ENCODE results near the gene POLD1. TPM values are rescaled to one million over a fixed set of nuclear protein-coding genes. Genes with fewer than 3 reads are reported as not detected.
"Not testable (repeated sequence)": the region's sequence is repeated elsewhere in the genome, so short reads cannot be mapped to it uniquely, and the experiment has no call there.

The POLD1 gene
- total RNA-seq (2021; fragmentation: NEBNext Ultra II Directional; extraction: Animal tissue kit (Norgen Biotek cat#: 25700)): 10 to 100 TPM; 21.7 to 37.8 (median 33.7) TPM
- long read RNA-seq, partial matches to known transcripts: 3 of 10 reads
- long read RNA-seq, other reads (novel, unspliced or antisense): 3 of 10 reads

DNA sequence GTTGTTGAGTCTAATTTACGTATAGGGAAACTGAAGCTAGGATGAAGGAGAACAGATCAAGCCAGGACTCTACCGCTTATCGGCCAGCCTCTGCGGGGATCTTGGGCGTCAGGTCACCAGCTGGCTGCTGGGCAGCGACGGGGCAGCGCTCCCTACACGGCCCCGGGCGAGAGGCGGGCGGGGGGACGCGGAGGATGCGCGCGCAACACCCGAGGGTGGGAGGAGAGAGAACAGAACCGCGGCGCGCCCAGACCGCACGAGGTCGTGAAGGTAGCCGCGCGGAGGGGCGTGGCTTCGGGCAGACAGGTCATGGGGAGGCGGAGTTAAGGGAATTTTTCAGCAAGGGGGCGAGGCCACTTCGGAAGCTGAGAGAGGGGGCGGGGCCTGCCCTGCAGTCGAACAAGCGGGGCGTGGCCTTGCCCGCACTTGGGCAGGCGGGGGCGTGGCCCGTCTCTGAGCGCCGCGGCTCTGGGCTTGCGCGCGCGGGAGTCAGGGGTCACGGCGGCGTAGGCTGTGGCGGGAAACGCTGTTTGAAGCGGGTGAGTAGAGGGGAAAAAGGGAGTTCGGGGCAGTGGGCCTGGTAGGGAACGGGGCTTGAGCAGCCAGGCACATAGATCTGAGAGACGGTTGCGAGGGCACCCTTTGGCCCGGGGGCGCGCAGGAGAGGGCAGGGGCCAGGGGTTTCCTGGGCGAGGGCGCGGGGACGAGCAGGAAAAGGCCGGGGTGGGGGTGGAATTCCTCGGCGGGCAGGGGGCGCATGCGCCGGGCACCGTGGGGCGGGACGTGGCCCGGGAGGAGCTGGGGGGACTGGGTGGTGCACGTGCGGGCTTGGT, at the start of gene POLD1:
Gene POLD1, plus strand, starts transcription at position 496 of the 833 bp plus-strand sequence. CDS start 14,505 bp downstream, outside the sequence.
- peak within 1 kb of the TSS; percentile 92 for H3K27ac Mint-ChIP-seq
- TF ChIP-seq, protein P1, sequence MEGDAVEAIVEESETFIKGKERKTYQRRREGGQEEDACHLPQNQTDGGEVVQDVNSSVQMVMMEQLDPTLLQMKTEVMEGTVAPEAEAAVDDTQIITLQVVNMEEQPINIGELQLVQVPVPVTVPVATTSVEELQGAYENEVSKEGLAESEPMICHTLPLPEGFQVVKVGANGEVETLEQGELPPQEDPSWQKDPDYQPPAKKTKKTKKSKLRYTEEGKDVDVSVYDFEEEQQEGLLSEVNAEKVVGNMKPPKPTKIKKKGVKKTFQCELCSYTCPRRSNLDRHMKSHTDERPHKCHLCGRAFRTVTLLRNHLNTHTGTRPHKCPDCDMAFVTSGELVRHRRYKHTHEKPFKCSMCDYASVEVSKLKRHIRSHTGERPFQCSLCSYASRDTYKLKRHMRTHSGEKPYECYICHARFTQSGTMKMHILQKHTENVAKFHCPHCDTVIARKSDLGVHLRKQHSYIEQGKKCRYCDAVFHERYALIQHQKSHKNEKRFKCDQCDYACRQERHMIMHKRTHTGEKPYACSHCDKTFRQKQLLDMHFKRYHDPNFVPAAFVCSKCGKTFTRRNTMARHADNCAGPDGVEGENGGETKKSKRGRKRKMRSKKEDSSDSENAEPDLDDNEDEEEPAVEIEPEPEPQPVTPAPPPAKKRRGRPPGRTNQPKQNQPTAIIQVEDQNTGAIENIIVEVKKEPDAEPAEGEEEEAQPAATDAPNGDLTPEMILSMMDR (IDR thresholded peaks at IDR 0.05): 0 out of 2 replicates have a peak, but pooled peaks have one; percentile 20
- H3K36me3 Mint-ChIP-seq (ENCODE audit: low read depth): peaks cover 20% of the 10 kb centered on the region
- H3K27me3 Mint-ChIP-seq (ENCODE audit: insufficient read depth): peaks cover 10% of the 10 kb centered on the region
- peaks cover 32% of the 10 kb centered on the region for H3K4me1 Mint-ChIP-seq (ENCODE audit: low read depth)
- DNase-seq: peak; percentile 96
- no peaks in the 10 kb centered on the region for H3K9me3 Mint-ChIP-seq
- H3K4me3 Mint-ChIP-seq: peak within 1 kb of the TSS; percentile 98

DNA sequence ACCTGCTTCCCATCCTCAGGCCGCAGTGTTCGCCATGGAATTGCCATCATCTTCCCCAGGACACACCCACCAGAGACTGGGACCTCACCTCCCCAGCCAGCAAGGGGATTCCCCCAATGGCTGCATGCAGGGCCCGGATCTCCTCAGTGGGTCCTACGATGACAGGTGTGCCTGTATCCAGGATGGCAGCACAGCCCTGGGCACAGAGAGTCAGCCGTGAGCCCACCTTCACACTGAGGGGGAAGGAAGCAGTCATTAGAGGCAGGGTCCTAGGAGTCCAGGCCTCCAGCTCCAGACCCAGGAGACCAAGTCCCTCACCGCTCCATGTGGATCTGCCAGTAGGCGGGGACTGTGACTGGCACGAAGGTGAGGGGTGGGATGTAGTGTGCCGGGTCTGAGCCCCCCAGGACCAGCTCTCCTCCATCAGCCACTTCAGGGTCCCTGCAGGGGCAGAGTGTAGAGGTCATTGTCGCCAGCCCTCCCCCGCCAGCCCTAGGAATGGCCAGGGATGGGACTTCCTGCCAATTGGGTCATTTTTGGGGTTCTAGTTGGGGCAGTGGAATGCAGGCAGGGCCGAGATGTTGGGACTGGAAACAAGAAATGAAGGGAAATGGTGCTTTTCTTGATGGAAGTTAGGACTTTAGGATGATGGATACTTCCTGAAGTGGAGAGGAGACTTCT, 49.3 kb upstream of the POLD1 start:
- Mint-ChIP-seq H3K9me3 (peaks cover 6% of the 10 kb centered on the region; the same call in 1 of the 2 replicates), H3K36me3 (ENCODE audit: low read depth) (peaks cover 1% of the 10 kb centered on the region), H3K4me1 (ENCODE audit: low read depth) (peaks cover 5% of the 10 kb centered on the region; the same call in 1 of the 2 replicates), H3K4me3 (no peak overlapping the region), H3K27me3 (ENCODE audit: insufficient read depth) (peaks cover 31% of the 10 kb centered on the region), H3K27ac (no peak overlapping the region)
- no peak for DNase-seq
- TF ChIP-seq, protein P1 (IDR thresholded peaks at IDR 0.05): no peak

DNA sequence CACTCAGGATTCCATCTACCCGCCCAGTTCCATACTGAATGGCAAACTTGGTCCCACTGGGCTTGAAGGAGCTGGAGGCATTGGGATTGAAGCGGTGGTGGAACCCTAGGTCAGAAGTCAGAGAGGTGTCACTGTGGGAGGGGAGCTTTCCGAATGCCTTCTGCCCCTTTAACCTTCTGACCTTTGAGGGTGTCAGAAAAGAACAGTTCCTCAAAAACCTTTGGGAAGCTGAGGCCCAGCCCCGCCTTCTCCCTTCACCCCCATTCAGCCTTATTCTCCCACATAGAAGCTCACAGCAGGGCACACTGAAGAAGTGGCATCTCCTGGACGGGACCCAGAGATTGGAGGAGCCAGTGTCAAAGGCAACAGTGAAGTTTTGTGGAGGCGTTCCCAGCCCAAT, 47.1 kb upstream of the POLD1 start:
- H3K9me3 Mint-ChIP-seq; H3K36me3 Mint-ChIP-seq (ENCODE audit: low read depth); H3K4me3 Mint-ChIP-seq; H3K27ac Mint-ChIP-seq; H3K4me1 Mint-ChIP-seq (ENCODE audit: low read depth); DNase-seq: not testable (repeated sequence)
- peaks cover 18% of the 10 kb centered on the region for H3K27me3 Mint-ChIP-seq (ENCODE audit: insufficient read depth)

DNA sequence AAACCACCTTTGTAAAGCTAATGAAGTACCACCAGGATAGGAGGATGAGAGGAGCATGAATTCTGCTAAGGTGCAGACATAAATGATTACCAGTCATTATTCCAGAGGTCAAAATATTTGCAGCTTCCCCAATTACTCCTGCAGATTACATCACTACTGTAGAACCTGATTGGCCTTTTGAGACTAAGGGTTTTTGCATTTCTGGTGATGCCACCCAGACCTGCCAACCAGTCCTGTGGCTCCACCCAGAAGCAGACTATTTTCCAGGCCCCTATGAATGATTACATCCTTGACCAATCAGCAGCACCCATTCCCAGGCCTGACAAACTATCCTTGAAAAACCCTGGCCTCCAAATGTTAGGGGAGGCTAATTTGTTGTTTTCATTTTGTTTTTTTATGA, 43.8 kb upstream of the POLD1 start:
- H3K27me3 Mint-ChIP-seq (ENCODE audit: insufficient read depth): peaks cover 8% of the 10 kb centered on the region
- TF ChIP-seq, protein P1 (IDR thresholded peaks at IDR 0.05): no peak
- no peak for DNase-seq
- H3K27ac Mint-ChIP-seq: no peak overlapping the region
- H3K36me3 Mint-ChIP-seq (ENCODE audit: low read depth): no peaks in the 10 kb centered on the region
- H3K4me3 Mint-ChIP-seq: no peak overlapping the region
- H3K4me1 Mint-ChIP-seq (ENCODE audit: low read depth): no peaks in the 10 kb centered on the region
- peaks cover 14% of the 10 kb centered on the region for H3K9me3 Mint-ChIP-seq

DNA sequence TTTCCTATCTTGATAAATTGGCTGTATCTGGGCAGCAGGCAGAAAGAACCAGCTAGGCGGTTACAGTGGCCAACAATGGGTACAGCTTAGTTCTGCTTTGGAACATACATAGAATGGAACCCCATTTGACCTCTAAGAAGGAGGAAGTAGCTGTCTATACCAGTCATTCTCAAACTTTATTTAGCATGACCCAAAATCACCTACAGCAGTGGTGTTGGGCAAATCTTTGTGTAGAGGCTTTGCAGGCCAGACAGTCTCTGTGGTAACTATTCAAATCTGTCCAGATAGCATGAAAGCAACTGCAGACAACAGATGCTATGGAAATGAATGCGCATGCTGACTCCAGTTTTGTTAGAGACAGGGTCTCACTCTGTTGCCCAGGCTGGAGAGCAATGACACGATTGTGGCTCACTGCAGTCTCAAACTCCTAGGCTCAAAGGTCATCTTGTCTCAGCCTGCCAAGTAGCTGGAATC, 43.0 kb upstream of the POLD1 start:
- no peaks in the 10 kb centered on the region for H3K36me3 Mint-ChIP-seq (ENCODE audit: low read depth)
- no peak overlapping the region for H3K4me3 Mint-ChIP-seq
- H3K27me3 Mint-ChIP-seq (ENCODE audit: insufficient read depth): peaks cover 5% of the 10 kb centered on the region
- no peak overlapping the region for H3K27ac Mint-ChIP-seq
- TF ChIP-seq, protein P1 (IDR thresholded peaks at IDR 0.05): no peak
- DNase-seq: no peak
- peaks cover 14% of the 10 kb centered on the region for H3K9me3 Mint-ChIP-seq
- H3K4me1 Mint-ChIP-seq (ENCODE audit: low read depth): no peaks in the 10 kb centered on the region
